ENCODE data around the gene MUSTN1.

DNA sequence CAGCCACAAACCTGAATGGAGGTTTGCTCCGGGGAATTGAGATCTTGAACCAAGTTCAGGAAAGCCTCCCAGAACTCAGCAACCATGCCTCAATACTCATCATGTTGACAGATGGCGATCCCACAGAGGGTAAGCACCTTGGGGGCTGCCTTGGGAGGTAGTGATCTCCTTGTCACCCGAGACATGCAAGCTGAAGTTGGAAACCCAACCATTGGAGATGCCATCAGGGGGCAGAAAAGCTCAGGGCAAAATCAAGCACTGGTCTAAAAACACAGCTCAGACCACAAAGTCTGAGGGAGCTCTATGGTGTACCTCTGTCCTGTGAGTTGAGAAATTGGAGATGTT, 51.6 kb downstream of the MUSTN1 start:
- TF ChIP-seq ARNTL (CRISPR knock-in tag; IDR thresholded peaks at IDR 0.05) = no peak
- no peak for TF ChIP-seq EHMT2 (IDR thresholded peaks at IDR 0.05; ENCODE audit: borderline replicate concordance, low read depth, low read length)
- TF ChIP-seq TARDBP (CRISPR knock-in tag; IDR thresholded peaks at IDR 0.05) = no peak
- TF ChIP-seq HCFC1 (IDR thresholded peaks at IDR 0.05; ENCODE audit: low read depth, low read length) = no peak
- TF ChIP-seq, protein P1, sequence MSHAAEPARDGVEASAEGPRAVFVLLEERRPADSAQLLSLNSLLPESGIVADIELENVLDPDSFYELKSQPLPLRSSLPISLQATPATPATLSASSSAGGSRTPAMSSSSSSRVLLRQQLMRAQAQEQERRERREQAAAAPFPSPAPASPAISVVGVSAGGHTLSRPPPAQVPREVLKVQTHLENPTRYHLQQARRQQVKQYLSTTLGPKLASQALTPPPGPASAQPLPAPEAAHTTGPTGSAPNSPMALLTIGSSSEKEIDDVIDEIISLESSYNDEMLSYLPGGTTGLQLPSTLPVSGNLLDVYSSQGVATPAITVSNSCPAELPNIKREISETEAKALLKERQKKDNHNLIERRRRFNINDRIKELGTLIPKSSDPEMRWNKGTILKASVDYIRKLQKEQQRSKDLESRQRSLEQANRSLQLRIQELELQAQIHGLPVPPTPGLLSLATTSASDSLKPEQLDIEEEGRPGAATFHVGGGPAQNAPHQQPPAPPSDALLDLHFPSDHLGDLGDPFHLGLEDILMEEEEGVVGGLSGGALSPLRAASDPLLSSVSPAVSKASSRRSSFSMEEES (CRISPR knock-in tag; IDR thresholded peaks at IDR 0.05) = no peak
- no peak for TF ChIP-seq POLR2A (IDR thresholded peaks at IDR 0.05; ENCODE audit: insufficient read depth in 1 of 2, low read depth in 2 of 2, low read length in 2 of 2)
- no peak for TF ChIP-seq MXI1 (IDR thresholded peaks at IDR 0.05; ENCODE audit: borderline replicate concordance, low read depth, low read length)
- no peak for TF ChIP-seq FOXP1 (IDR thresholded peaks at IDR 0.05)
- no peak for TF ChIP-seq FOXP1 (CRISPR knock-in tag; IDR thresholded peaks at IDR 0.05)
